ENCODE measurements around the gene MATK. TPM values are rescaled to one million over a fixed set of nuclear protein-coding genes. Genes with fewer than 3 reads are reported as not detected.

The MATK gene
- total RNA-seq, 5 donors from 2014 or later (not counting 1 experiment from before 2014, with no cell fraction given): 9.2 to 41.4 (median 20.6) TPM

GRCh38 chr19:3730457-3730958, 55.7 kb downstream of the MATK start:
- CTCF ChIA-PET: no interaction called here
- H3K4me1 Mint-ChIP-seq: no peaks in the 10 kb centered on the region
- H3K9me3 ChIP-seq: no peaks in the 10 kb centered on the region

More at GRCh38 chr19:3730457-3730958, 55.7 kb downstream of the MATK start:
- H3K36me3 ChIP-seq (ENCODE audit: control insufficient read depth in 2 of 2, extremely low read depth in 1 of 2, insufficient read depth in 1 of 2, low read length in 1 of 2): peaks cover 0 to 2% of the 10 kb centered on the region in 2 donors
- H3K27me3 ChIP-seq (replicated peaks in 1 of 2; ENCODE audit: control insufficient read depth in 2 of 2, extremely low read depth in 1 of 2, insufficient read depth in 2 of 2, low read length in 1 of 2): peaks cover 0 to 8% of the 10 kb centered on the region in 2 experiments
- 96% methylated on average over 28 of the region's 32 CpGs for WGBS (ENCODE audit: insufficient coverage)
- H3K4me3 ChIP-seq (ENCODE audit: control insufficient read depth in 1 of 2, extremely low read depth in 1 of 2, low read length in 1 of 2): no peak overlapping the region
- H3K27me3 Mint-ChIP-seq: no peaks in the 10 kb centered on the region
- H3K36me3 Mint-ChIP-seq: peaks cover 11% of the 10 kb centered on the region
- no peak overlapping the region for H3K27ac Mint-ChIP-seq
- H3K4me3 Mint-ChIP-seq: no peak overlapping the region
- H3K9me3 Mint-ChIP-seq: no peaks in the 10 kb centered on the region
- DNase-seq (no peak), ATAC-seq (replicated peaks in 1 of 4) (no peak)
- POLR2A ChIA-PET: no interaction called here
- no peaks in the 10 kb centered on the region for H3K4me1 ChIP-seq (ENCODE audit: control insufficient read depth in 1 of 2, extremely low read depth in 1 of 2, insufficient read depth in 2 of 2, low read length in 2 of 2)
- H3K27ac ChIP-seq (ENCODE audit: low read length): no peak overlapping the region

Other genes with a start within 250 kb of the MATK start
- gene TEKTIP1, start 247.2 kb downstream of the MATK start, total RNA-seq: 10 to 100 TPM in 3 of 5 donors, 1 to 10 TPM in 2; 7.7 to 12.4 (median 10.3) TPM
- gene MFSD12, start 228.8 kb downstream of the MATK start, total RNA-seq: 100 to 1,000 TPM in 3 of 5 donors, 10 to 100 TPM in 2; 81.2 to 147 (median 141) TPM
- gene HMG20B, start 213.4 kb downstream of the MATK start, total RNA-seq: 10 to 100 TPM; 38.0 to 81.6 (median 74.7) TPM
- 1 to 10 TPM; 1.5 to 4.3 (median 2.7) TPM for gene GIPC3, start 200.9 kb downstream of the MATK start, total RNA-seq
- 10 to 100 TPM in 1 of 5 donors, 1 to 10 TPM in 4; 2.4 to 11.2 (median 7.1) TPM for gene TBXA2R, start 179.5 kb downstream of the MATK start, total RNA-seq
- 10 to 100 TPM; 25.9 to 59.0 (median 55.8) TPM for gene CACTIN, start 159.6 kb downstream of the MATK start, total RNA-seq
- 10 to 100 TPM; 25.6 to 35.0 (median 32.1) TPM for gene PIP5K1C, start 85.9 kb downstream of the MATK start, total RNA-seq
- gene TJP3, start 78.0 kb downstream of the MATK start, total RNA-seq: 10 to 100 TPM; 12.6 to 28.9 (median 19.4) TPM
- 10 to 100 TPM; 57.3 to 99.0 (median 78.2) TPM for gene APBA3, start 24.7 kb downstream of the MATK start, total RNA-seq
- 10 to 100 TPM; 46.9 to 77.8 (median 52.2) TPM for gene MRPL54, start 23.7 kb downstream of the MATK start, total RNA-seq
- gene RAX2, start 14.2 kb downstream of the MATK start, total RNA-seq: not detected
- gene ZFR2, start 82.7 kb upstream of the MATK start, total RNA-seq: 1 to 10 TPM in 3 of 5 donors, under 1 TPM in 2; 0.56 to 1.8 (median 1.4) TPM
- gene ATCAY, start 94.3 kb upstream of the MATK start, total RNA-seq: under 1 TPM in 1 of 5 donors, not detected in 4; 0.03 TPM
- not detected for gene NMRK2, start 146.7 kb upstream of the MATK start, total RNA-seq
- 10 to 100 TPM; 30.3 to 51.2 (median 44.9) TPM for gene DAPK3, start 184.7 kb upstream of the MATK start, total RNA-seq
- 1,000 to 10,000 TPM; 2,379 to 2,775 (median 2,439) TPM for gene EEF2, start 199.1 kb upstream of the MATK start, total RNA-seq
- gene PIAS4, start 221.4 kb upstream of the MATK start, total RNA-seq: 10 to 100 TPM; 21.8 to 42.6 (median 31.4) TPM

All from T-cell (primary cell).